Measurements from ENCODE around the gene CGNL1.

GRCh38 chr15:57456559-57456958, 80.3 kb downstream of the CGNL1 start:
- TF ChIP-seq CTCF (IDR thresholded peaks at IDR 0.05): no peak
- no peak for TF ChIP-seq POLR2AphosphoS5 (IDR thresholded peaks at IDR 0.05)
- TF ChIP-seq EP300 (IDR thresholded peaks at IDR 0.05): no peak
- no peak for TF ChIP-seq POLR2A (IDR thresholded peaks at IDR 0.05)

Measured in upper lobe of left lung (tissue), 4 donors.